GM23338 (cell line): ENCODE data around the gene LAMTOR4. TPM values are rescaled to one million over a fixed set of nuclear protein-coding genes. Genes with fewer than 3 reads are reported as not detected.

Experiments
- ATAC-seq: fragments of 200-7000 bp; cut with Tn5 transposase; 3 replicates; pipeline ENCODE4 v1.9.1; 2020
- DNase-seq: peaks from one replicate; pipeline ENCODE4 v3.0.0-alpha.2; 2015; ENCODE audit warnings: low spot score
- H2AFZ ChIP-seq: fragments of 200-600 bp; sonication (generic); 2 replicates; pipeline ENCODE4 v1.8.0; 2016; ENCODE audit warnings: antibody characterized with exemption, mild to moderate bottlenecking, moderate library complexity
- H3F3A ChIP-seq: fragments of 200-600 bp; sonication (generic); replicated peaks from 2 replicates; pipeline ENCODE4 v1.8.0; 2017; ENCODE audit warnings: antibody characterized with exemption, mixed run types, low read depth
- H3K27ac ChIP-seq: fragments of 200-600 bp; sonication (generic); 2 replicates; pipeline ENCODE4 v1.6.1; 2016; ENCODE audit warnings: low read depth
- H3K27me3 ChIP-seq: fragments of 200-600 bp; sonication (generic); 2 replicates; pipeline ENCODE4 v1.8.0; 2016; ENCODE audit warnings: mild to moderate bottlenecking, mixed run types, moderate library complexity; ENCODE audit not compliant: insufficient read depth
- H3K36me3 ChIP-seq: fragments of 200-600 bp; sonication (generic); 2 replicates; pipeline ENCODE4 v1.8.0; 2016; ENCODE audit warnings: mild to moderate bottlenecking; ENCODE audit not compliant: insufficient read depth
- H3K4me1 ChIP-seq: fragments of 200-600 bp; sonication (generic); 2 replicates; pipeline ENCODE4 v1.8.0; 2016; ENCODE audit warnings: mild to moderate bottlenecking, moderate library complexity; ENCODE audit not compliant: insufficient read depth
- H3K4me2 ChIP-seq: fragments of 200-600 bp; sonication (generic); 2 replicates; pipeline ENCODE4 v1.7.1; 2017; ENCODE audit warnings: mixed run types
- H3K4me3 ChIP-seq: fragments of 200-600 bp; sonication (generic); 2 replicates; pipeline ENCODE4 v1.6.1; 2016; ENCODE audit warnings: mixed run types
- H3K79me2 ChIP-seq: fragments of 200-600 bp; sonication (generic); replicated peaks from 2 replicates; pipeline ENCODE4 v1.8.0; 2017; ENCODE audit warnings: mild to moderate bottlenecking; ENCODE audit not compliant: insufficient read depth
- H3K9me2 ChIP-seq: fragments of 200-600 bp; sonication (generic); 2 replicates; pipeline ENCODE4 v1.8.0; 2017; ENCODE audit not compliant: insufficient read depth
- H4K20me1 ChIP-seq: fragments of 200-600 bp; sonication (generic); replicated peaks from 2 replicates; pipeline ENCODE4 v1.8.0; 2017; ENCODE audit warnings: mild to moderate bottlenecking; ENCODE audit not compliant: insufficient read depth
- H3K27ac Mint-ChIP-seq: 2 replicates; pipeline ENCODE4 v1.8.0; 2020; ENCODE audit warnings: inconsistent platforms, mild to moderate bottlenecking, moderate library complexity, mixed read lengths
- H3K27me3 Mint-ChIP-seq: 3 replicates; pipeline ENCODE4 v1.8.0; 2022; ENCODE audit warnings: low read depth, mild to moderate bottlenecking, moderate library complexity, mixed read lengths, inconsistent platforms; ENCODE audit not compliant: insufficient read depth, poor library complexity
- H3K36me3 Mint-ChIP-seq: 3 replicates; pipeline ENCODE4 v1.8.0; 2021; ENCODE audit warnings: low read depth, mild to moderate bottlenecking, inconsistent platforms, moderate library complexity, mixed read lengths
- H3K4me1 Mint-ChIP-seq: 3 replicates; pipeline ENCODE4 v1.8.0; 2020; ENCODE audit warnings: mild to moderate bottlenecking, inconsistent platforms, mixed read lengths
- H3K4me3 Mint-ChIP-seq: 3 replicates; pipeline ENCODE4 v1.8.0; 2021; ENCODE audit warnings: moderate library complexity, mild to moderate bottlenecking, inconsistent platforms, mixed read lengths
- H3K9me3 Mint-ChIP-seq: 3 replicates; pipeline ENCODE4 v1.8.0; 2020; ENCODE audit warnings: moderate library complexity, mild to moderate bottlenecking, inconsistent platforms, mixed read lengths
- CREB1 ChIP-seq: fragments of 250-450 bp; sonication (Bioruptor Pico); IDR thresholded peaks from 2 replicates; pipeline ENCODE4 v1.5.0; 2020; ENCODE audit warnings: low read depth, mild to moderate bottlenecking, moderate library complexity
- EZH2 ChIP-seq: fragments of 200-600 bp; sonication (generic); IDR thresholded peaks from one replicate; pipeline ENCODE4 v1.8.0; 2017; ENCODE audit warnings: antibody characterized with exemption, mild to moderate bottlenecking, low read depth; ENCODE audit not compliant: unreplicated experiment
- EZH2phosphoT487 ChIP-seq: fragments of 200-600 bp; sonication (generic); IDR thresholded peaks from one replicate; pipeline ENCODE4 v1.8.1; 2018; ENCODE audit warnings: antibody characterized with exemption; ENCODE audit not compliant: unreplicated experiment
- JUNB ChIP-seq: IDR thresholded peaks from one replicate; pipeline ENCODE4 v1.6.1; 2016; ENCODE audit warnings: antibody characterized with exemption; ENCODE audit not compliant: unreplicated experiment
- NANOG ChIP-seq: IDR thresholded peaks from 2 replicates; pipeline ENCODE4 v1.6.1; 2016; ENCODE audit warnings: antibody characterized with exemption, borderline replicate concordance
- POLR2AphosphoS5 ChIP-seq: IDR thresholded peaks from 2 replicates; pipeline ENCODE4 v1.6.1; 2016; ENCODE audit warnings: antibody characterized with exemption, low read depth
- ZNF114 ChIP-seq: fragments of 250-450 bp; sonication (Bioruptor Pico); IDR thresholded peaks from 2 replicates; pipeline ENCODE4 v1.5.0; 2020; ENCODE audit warnings: mild to moderate bottlenecking, moderate library complexity
- ZNF331 ChIP-seq: fragments of 250-450 bp; sonication (Bioruptor Pico); IDR thresholded peaks from 2 replicates; pipeline ENCODE4 v1.5.0; 2020; ENCODE audit warnings: low read depth, mild to moderate bottlenecking, moderate library complexity
- polyA plus RNA-seq: library from polyadenylated mRNA; unstranded; fragments of >200 nt; fragmentation: Nextera tagmentation; extraction: Ambion mirVana; gene quantifications from 2 replicates; pipeline ENCODE4 v1.2.1, GENCODE V29; 2016
- total RNA-seq: library from RNA; depleted of rRNA; stranded (reverse); fragments of >200 nt; shearing (Covaris generic); gene quantifications from 2 replicates; pipeline ENCODE4 v1.2.3, GENCODE V29; 2014
- TF ChIP-seq, protein P1 (sequence below): IDR thresholded peaks from 2 replicates; pipeline ENCODE4 v1.6.1; 2016; ENCODE audit warnings: antibody characterized with exemption
- TF ChIP-seq, protein P2 (sequence below), 2 experiments: fragments of 200-600 bp in 1 of 2; sonication (generic) in 1 of 2; conservative IDR thresholded peaks; 2 replicates each; pipeline versions ENCODE4 v1.5.1 to v1.6.1; 2016 to 2017; ENCODE audit warnings: antibody characterized with exemption in 2 of 2, low read depth in 2 of 2, mild to moderate bottlenecking in 2 of 2, moderate library complexity in 1 of 2

Gene LAMTOR4
- total and polyA plus RNA-seq, 2 experiments from 2014 or later, result 145 to 333 TPM

DNA sequence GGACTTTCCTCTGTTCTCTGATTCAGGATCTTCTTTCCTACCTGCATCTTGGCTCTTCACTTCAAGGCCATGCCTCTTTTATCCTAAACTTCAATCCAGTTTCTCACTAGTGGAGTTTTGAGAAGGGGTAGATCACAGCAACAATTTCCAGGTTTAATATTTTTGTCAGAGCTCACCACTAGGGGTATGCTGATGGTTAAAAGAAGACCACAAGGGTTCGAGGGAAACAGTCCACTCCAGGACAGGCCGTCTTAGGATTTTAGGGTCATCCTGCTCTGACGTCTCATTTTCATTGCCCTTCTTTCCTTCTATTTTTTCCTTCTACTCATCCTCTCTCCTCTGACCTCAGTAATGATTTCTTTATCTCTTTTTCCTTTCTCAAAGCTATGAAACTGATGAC lies 40.3 kb downstream of the LAMTOR4 start (continued):
- TF ChIP-seq, protein P1, sequence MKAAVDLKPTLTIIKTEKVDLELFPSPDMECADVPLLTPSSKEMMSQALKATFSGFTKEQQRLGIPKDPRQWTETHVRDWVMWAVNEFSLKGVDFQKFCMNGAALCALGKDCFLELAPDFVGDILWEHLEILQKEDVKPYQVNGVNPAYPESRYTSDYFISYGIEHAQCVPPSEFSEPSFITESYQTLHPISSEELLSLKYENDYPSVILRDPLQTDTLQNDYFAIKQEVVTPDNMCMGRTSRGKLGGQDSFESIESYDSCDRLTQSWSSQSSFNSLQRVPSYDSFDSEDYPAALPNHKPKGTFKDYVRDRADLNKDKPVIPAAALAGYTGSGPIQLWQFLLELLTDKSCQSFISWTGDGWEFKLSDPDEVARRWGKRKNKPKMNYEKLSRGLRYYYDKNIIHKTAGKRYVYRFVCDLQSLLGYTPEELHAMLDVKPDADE, result no peak
- TF ChIP-seq NANOG (no peak), JUNB (no peak), CREB1 (CRISPR knock-in tag) (no peak), EZH2phosphoT487 (no peak), EZH2 (no peak), ZNF331 (CRISPR knock-in tag) (no peak), ZNF114 (CRISPR knock-in tag) (no peak)
- TF ChIP-seq, protein P2, sequence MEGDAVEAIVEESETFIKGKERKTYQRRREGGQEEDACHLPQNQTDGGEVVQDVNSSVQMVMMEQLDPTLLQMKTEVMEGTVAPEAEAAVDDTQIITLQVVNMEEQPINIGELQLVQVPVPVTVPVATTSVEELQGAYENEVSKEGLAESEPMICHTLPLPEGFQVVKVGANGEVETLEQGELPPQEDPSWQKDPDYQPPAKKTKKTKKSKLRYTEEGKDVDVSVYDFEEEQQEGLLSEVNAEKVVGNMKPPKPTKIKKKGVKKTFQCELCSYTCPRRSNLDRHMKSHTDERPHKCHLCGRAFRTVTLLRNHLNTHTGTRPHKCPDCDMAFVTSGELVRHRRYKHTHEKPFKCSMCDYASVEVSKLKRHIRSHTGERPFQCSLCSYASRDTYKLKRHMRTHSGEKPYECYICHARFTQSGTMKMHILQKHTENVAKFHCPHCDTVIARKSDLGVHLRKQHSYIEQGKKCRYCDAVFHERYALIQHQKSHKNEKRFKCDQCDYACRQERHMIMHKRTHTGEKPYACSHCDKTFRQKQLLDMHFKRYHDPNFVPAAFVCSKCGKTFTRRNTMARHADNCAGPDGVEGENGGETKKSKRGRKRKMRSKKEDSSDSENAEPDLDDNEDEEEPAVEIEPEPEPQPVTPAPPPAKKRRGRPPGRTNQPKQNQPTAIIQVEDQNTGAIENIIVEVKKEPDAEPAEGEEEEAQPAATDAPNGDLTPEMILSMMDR (conservative IDR thresholded peaks at IDR 0.05; ENCODE audit: low read depth in 2 of 2), result no peak

DNA sequence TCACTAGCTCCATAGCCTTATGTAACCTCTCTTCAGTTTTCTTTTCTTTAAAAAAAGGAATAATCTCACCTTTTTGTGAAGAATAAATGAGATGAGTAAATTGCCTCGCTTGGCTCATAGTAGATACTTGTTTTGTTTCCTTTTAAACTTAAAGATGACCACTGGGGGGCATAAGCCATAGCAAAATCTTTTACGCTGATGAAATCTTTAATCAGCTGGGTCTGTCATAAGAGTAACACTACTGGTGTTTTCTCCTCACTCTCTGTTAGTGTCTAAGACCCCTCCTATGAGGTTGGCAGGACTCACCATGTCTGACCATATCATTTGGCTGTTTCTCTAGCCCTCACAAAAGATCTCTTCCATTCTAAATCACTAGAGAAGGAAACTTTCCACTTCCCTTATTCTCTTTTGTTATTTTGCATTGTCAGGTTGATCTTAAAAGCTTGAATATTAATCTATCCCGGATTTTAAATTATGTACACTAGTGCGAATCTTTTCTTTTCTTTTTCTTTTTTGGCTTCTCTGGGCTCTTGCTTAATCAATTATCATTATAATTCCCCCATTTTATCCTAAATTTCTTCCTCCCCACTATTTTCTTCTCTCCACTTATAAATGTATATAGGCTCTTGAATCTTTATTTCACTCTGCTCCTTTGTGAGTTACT lies 41.5 kb downstream of the LAMTOR4 start:
- TF ChIP-seq, protein P2 (conservative IDR thresholded peaks at IDR 0.05; ENCODE audit: low read depth in 2 of 2), result peak; percentile 47 to 60
- TF ChIP-seq, protein P1, result no peak
- no peak for TF ChIP-seq POLR2AphosphoS5
- no peak overlapping the region; the same call in 2 of the 3 replicates for H3K4me3 Mint-ChIP-seq
- H3K27ac Mint-ChIP-seq, result no peak overlapping the region
- peak; percentile 33; the same call in 1 of the 3 replicates for ATAC-seq
- no peaks in the 10 kb centered on the region; the same call in 2 of the 3 replicates for H3K9me3 Mint-ChIP-seq
- Histone ChIP-seq H3K27ac (no peak overlapping the region), H4K20me1 (no peaks in the 10 kb centered on the region), H3K4me1 (no peaks in the 10 kb centered on the region), H3K9me2 (no peaks in the 10 kb centered on the region), H3K27me3 (no peaks in the 10 kb centered on the region), H3K4me3 (no peak overlapping the region), H3K79me2 (no peaks in the 10 kb centered on the region), H3F3A (no peaks in the 10 kb centered on the region), H3K4me2 (no peak overlapping the region), H2AFZ (no peak overlapping the region), H3K36me3 (no peaks in the 10 kb centered on the region)
- peaks cover 2% of the 10 kb centered on the region for H3K27me3 Mint-ChIP-seq
- peaks cover 10% of the 10 kb centered on the region for H3K4me1 Mint-ChIP-seq
- no peaks in the 10 kb centered on the region for H3K36me3 Mint-ChIP-seq
- peak; percentile 64 for DNase-seq
